Esophagus muscularis mucosa (tissue), 4 donors: ENCODE measurements around the gene DPF1. TPM values are rescaled to one million over a fixed set of nuclear protein-coding genes. Genes with fewer than 3 reads are reported as not detected.

ENCODE experiments used
- DNase-seq: peaks from one replicate; pipeline ENCODE4 v3.0.0-alpha.2; 2017; ENCODE audit errors: extremely low spot score
- H3K27ac ChIP-seq, 4 donors: fragments of 200-600 bp; sonication (generic); replicated peaks in 1 of 4; 1 replicate in 3 of 4; 2 replicates in 1 of 4; pipeline ENCODE4 v1.5.1; 2016 to 2019; ENCODE audit warnings: mild to moderate bottlenecking in 1 of 4
- H3K27me3 ChIP-seq, 4 donors: fragments of 200-600 bp; sonication (generic); one replicate each; pipeline versions ENCODE4 v1.5.1 to v1.6.0; 2016 to 2019
- H3K36me3 ChIP-seq, 4 donors: fragments of 200-600 bp; sonication (generic); one replicate each; pipeline ENCODE4 v1.5.1; 2016 to 2019
- H3K4me1 ChIP-seq, 4 donors: fragments of 200-600 bp; sonication (generic); one replicate each; pipeline ENCODE4 v1.5.1; 2016 to 2019
- H3K4me3 ChIP-seq, 4 donors: fragments of 200-600 bp; sonication (generic); 1 replicate in 2 of 4; 2 replicates in 2 of 4; pipeline ENCODE4 v1.5.1; 2016 to 2019; ENCODE audit warnings: mild to moderate bottlenecking in 4 of 4, moderate library complexity in 1 of 4
- H3K9me3 ChIP-seq, 4 donors: fragments of 200-600 bp; sonication (generic); 1 replicate in 3 of 4; 2 replicates in 1 of 4; pipeline ENCODE4 v1.5.1; 2016 to 2019
- EP300 ChIP-seq: sonication (generic); formaldehyde crosslinking; IDR thresholded peaks from one replicate; pipeline ENCODE4 v1.6.1; 2017; ENCODE audit warnings: antibody characterized with exemption
- POLR2A ChIP-seq: fragments of 450-650 bp; IDR thresholded peaks from one replicate; pipeline ENCODE4 v1.6.1; 2017; ENCODE audit warnings: antibody characterized with exemption, moderate library complexity, mild to moderate bottlenecking, low read depth
- POLR2AphosphoS5 ChIP-seq, 2 donors: sonication (generic); formaldehyde crosslinking; IDR thresholded peaks; one replicate each; pipeline ENCODE4 v1.6.1; 2017; ENCODE audit warnings: antibody characterized with exemption in 2 of 2
- WGBS: methylation state at CpG from one replicate; pipeline ENCODE4 v1.1.5; 2018; 5-methylcytosine and 5-hydroxymethylcytosine counted together
- intact Hi-C: fragments of 100-400 bp; cut with DNase I; formaldehyde crosslinking; loops from one replicate; pipeline ENCODE4 v1.15.1; 2023
- total RNA-seq, 4 donors: library from RNA; depleted of rRNA; stranded (reverse); fragments of >200 nt; gene quantifications; one replicate each; pipeline versions ENCODE4 v1.1.0 to v1.2.1, GENCODE V29; 2016
- TF ChIP-seq, protein P1 (sequence below), 3 experiments: fragments of 200-600 bp in 2 of 3; fragments of 450-650 bp in 1 of 3; sonication (generic) in 2 of 3; IDR thresholded peaks; one replicate each; pipeline ENCODE4 v1.5.1; 2017 to 2019; ENCODE audit warnings: antibody characterized with exemption in 3 of 3, mild to moderate bottlenecking in 2 of 3, moderate library complexity in 1 of 3

DPF1 gene
- total RNA-seq, 4 donors from 2014 or later, result 0.17 to 0.83 TPM; not detected in 2

DNA sequence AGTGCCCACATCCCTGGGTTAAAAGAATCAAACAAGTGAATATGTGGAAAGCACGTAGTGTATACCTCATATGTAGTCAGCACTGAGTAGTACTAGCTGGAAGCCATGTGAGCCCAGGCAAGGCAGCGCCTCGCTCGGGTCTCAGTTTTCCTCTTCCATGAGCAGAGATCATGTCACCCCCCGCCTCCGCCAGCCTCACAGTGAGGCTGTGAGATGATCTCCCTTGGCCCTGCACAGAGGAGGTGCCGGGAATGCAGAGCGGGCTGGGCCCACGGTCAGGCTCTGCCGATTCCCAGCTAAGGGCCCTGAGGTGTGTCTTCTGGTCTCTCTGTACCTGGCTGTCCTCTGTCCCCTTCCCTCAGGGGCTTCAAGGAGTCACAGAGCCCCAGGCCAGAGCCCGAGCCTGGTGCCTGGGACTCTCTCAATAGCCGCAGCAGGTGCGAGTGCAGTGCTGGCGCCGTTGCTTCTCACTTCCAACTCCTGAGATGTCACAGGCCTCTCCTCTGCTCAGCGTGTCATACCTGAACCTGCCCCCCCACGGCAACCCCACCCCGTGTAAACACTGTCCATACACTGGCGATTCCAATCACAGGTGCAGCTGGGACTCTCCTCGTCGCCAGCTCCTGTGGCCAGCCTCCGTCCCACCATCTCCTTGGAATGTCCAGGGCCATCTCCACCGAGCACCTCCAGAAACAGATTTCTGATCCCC lies 26.9 kb downstream of the DPF1 start:
- no peak for DNase-seq
- Histone ChIP-seq H3K4me3 (no peak overlapping the region), H3K27ac (no peak overlapping the region), H3K4me1 (no peaks in the 10 kb centered on the region), H3K36me3 (peaks cover 0 to 76% (median 47%) of the 10 kb centered on the region in 4 donors), H3K27me3 (no peaks in the 10 kb centered on the region), H3K9me3 (no peaks in the 10 kb centered on the region)
- 97% methylated on average over 19 of the region's 23 CpGs for WGBS
- intact Hi-C loops, result no loop called here
- no peak for TF ChIP-seq EP300
- TF ChIP-seq, protein P1, sequence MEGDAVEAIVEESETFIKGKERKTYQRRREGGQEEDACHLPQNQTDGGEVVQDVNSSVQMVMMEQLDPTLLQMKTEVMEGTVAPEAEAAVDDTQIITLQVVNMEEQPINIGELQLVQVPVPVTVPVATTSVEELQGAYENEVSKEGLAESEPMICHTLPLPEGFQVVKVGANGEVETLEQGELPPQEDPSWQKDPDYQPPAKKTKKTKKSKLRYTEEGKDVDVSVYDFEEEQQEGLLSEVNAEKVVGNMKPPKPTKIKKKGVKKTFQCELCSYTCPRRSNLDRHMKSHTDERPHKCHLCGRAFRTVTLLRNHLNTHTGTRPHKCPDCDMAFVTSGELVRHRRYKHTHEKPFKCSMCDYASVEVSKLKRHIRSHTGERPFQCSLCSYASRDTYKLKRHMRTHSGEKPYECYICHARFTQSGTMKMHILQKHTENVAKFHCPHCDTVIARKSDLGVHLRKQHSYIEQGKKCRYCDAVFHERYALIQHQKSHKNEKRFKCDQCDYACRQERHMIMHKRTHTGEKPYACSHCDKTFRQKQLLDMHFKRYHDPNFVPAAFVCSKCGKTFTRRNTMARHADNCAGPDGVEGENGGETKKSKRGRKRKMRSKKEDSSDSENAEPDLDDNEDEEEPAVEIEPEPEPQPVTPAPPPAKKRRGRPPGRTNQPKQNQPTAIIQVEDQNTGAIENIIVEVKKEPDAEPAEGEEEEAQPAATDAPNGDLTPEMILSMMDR (IDR thresholded peaks at IDR 0.05), result no peak
- no peak for TF ChIP-seq POLR2A
- no peak for TF ChIP-seq POLR2AphosphoS5 (IDR thresholded peaks at IDR 0.05)

DNA sequence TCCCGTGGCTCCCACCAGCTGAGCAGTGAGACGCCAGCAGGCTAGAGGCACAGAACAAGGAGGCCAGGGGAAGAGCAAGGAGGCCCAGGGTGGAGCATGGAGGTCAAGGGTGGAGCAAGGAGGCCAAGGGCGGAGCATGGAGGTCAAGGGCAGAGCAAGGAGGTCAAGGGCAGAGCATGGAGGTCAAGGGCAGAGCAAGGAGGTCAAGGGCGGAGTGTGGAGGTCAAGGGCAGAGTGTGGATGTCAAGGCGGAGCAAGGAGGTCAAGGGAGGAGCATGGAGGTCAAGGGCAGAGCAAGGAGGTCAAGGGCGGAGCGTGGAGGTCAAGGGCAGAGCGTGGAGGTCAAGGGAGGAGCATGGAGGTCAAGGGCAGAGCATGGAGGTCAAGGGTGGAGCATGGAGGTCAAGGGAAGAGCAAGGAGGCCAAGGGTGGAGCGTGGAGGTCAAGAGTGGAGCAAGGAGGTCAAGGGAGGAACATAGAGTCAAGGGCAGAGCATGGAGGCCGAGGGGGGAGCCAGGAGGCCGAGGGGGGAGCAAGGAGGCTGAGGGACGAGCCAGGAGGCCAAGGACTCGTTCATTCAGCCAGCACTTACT lies 27.7 kb downstream of the DPF1 start:
- H3K27me3 ChIP-seq, result no peaks in the 10 kb centered on the region
- 89% methylated on average over 12 of the region's 13 CpGs for WGBS
- no peak overlapping the region for H3K4me3 ChIP-seq
- no peak for TF ChIP-seq POLR2AphosphoS5 (IDR thresholded peaks at IDR 0.05)
- no peak for TF ChIP-seq EP300
- TF ChIP-seq, protein P1 (IDR thresholded peaks at IDR 0.05), result no peak
- TF ChIP-seq POLR2A, result no peak
- H3K9me3 ChIP-seq, result no peaks in the 10 kb centered on the region
- intact Hi-C loops, result no loop called here
- H3K4me1 ChIP-seq, result no peaks in the 10 kb centered on the region
- H3K27ac ChIP-seq, result no peak overlapping the region
- H3K36me3 ChIP-seq, result peaks cover 0 to 74% (median 43%) of the 10 kb centered on the region in 4 donors
- DNase-seq, result no peak

DNA sequence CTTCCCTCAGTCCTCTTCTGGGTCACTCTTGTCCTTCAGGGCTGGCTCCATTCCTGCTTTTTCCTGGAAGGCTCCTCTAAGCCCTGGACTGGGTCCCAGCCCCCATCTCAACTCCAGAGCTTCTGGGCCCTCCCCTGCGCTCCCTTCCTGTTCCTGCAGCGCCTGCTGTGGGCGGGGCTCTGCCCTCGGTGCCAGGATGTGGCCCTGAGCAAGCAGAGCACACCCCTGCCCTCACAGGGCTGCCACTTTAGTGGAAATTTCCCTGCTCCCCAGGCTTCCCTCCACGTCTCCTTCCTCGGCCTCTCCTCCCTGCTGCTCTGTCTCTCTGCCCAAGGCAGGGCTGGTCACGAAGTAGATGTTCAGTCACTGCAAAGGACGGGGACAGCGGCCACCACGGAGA lies 28.8 kb downstream of the DPF1 start:
- WGBS, result 81% methylated on average over 10 of the region's 10 CpGs
- DNase-seq, result no peak
- Histone ChIP-seq H3K9me3 (no peaks in the 10 kb centered on the region), H3K27ac (no peak overlapping the region), H3K4me3 (no peak overlapping the region), H3K27me3 (no peaks in the 10 kb centered on the region), H3K36me3 (peaks cover 0 to 72% (median 38%) of the 10 kb centered on the region in 4 donors), H3K4me1 (no peaks in the 10 kb centered on the region)
- TF ChIP-seq, protein P1 (IDR thresholded peaks at IDR 0.05), result no peak
- no peak for TF ChIP-seq POLR2A
- no peak for TF ChIP-seq POLR2AphosphoS5 (IDR thresholded peaks at IDR 0.05)
- no peak for TF ChIP-seq EP300
- intact Hi-C loops, result no loop called here

DNA sequence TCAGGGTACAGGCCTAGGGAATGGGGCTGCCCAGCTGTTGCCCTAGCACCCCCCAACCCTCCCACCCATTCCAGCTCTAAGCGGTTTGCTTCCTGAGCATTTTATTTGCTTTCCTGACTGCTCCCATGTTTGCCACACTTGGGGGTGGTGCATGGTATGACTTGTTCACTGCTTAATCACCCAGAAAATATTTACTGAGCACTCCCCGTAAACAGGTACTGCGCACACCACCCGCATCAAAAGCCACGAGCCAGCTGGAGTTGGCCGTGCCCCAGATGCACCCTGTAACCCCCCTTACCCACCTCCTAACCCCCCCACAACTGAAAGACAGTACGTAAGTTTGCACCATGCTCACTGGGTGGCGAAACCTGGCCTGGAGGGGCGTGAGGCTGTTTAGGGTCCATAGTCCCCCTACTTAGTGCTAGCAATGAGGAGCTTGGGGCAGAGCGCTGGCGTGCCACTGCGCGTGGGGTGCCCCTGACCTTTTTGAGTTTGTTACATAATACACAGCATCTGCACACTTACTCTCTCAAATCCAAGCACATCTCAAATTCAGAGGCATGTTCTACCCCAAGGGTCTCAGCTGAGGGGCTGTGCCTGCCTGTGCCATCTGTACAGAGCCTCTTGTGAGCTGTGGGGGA lies 29.8 kb downstream of the DPF1 start:
- H3K27me3 ChIP-seq, result no peaks in the 10 kb centered on the region
- DNase-seq, result no peak
- WGBS, result 87% methylated on average over 13 of the region's 13 CpGs
- no peaks in the 10 kb centered on the region for H3K4me1 ChIP-seq
- TF ChIP-seq POLR2A (no peak), EP300 (no peak), POLR2AphosphoS5 (IDR thresholded peaks at IDR 0.05) (no peak)
- TF ChIP-seq, protein P1 (IDR thresholded peaks at IDR 0.05), result no peak
- H3K4me3 ChIP-seq, result no peak overlapping the region
- H3K27ac ChIP-seq, result no peak overlapping the region
- no peaks in the 10 kb centered on the region for H3K9me3 ChIP-seq
- peaks cover 0 to 67% (median 32%) of the 10 kb centered on the region in 4 donors for H3K36me3 ChIP-seq
- intact Hi-C loops, result no loop called here
